Ishikawa (cell line): Measurements from ENCODE around the gene PPP1R9A.

ENCODE experiments used
- CEBPB ChIP-seq: IDR thresholded peaks from 2 replicates; pipeline ENCODE4 v1.6.1; 2012
- CREB1 ChIP-seq: IDR thresholded peaks from 2 replicates; pipeline ENCODE4 v1.6.1; 2012; ENCODE audit warnings: low read depth
- EGR1 ChIP-seq: IDR thresholded peaks from 2 replicates; pipeline ENCODE4 v1.6.1; 2012
- EP300 ChIP-seq: IDR thresholded peaks from 2 replicates; pipeline ENCODE4 v1.6.1; 2012; ENCODE audit warnings: borderline replicate concordance
- FOXM1 ChIP-seq: IDR thresholded peaks from 2 replicates; pipeline ENCODE4 v1.6.1; 2012; ENCODE audit warnings: low read depth, borderline replicate concordance
- MAX ChIP-seq: IDR thresholded peaks from 2 replicates; pipeline ENCODE4 v1.6.1; 2012
- NFIC ChIP-seq: IDR thresholded peaks from 2 replicates; pipeline ENCODE4 v1.6.1; 2012
- RAD21 ChIP-seq: IDR thresholded peaks from 2 replicates; pipeline ENCODE4 v1.6.1; 2012; ENCODE audit warnings: low read depth
- TAF1 ChIP-seq: IDR thresholded peaks from 2 replicates; pipeline ENCODE4 v1.6.1; 2012; ENCODE audit warnings: low read depth, mild to moderate bottlenecking
- TCF12 ChIP-seq: IDR thresholded peaks from 2 replicates; pipeline ENCODE4 v1.6.1; 2012; ENCODE audit warnings: low read depth
- TEAD4 ChIP-seq: IDR thresholded peaks from 2 replicates; pipeline ENCODE4 v1.6.1; 2012
- USF1 ChIP-seq: IDR thresholded peaks from 2 replicates; pipeline ENCODE4 v1.6.1; 2012
- YY1 ChIP-seq: IDR thresholded peaks from 2 replicates; pipeline ENCODE4 v1.6.1; 2012; ENCODE audit warnings: low read depth
- ZBTB7A ChIP-seq: IDR thresholded peaks from 2 replicates; pipeline ENCODE4 v1.6.1; 2012; ENCODE audit warnings: low read depth
- TF ChIP-seq, protein P1 (sequence below): IDR thresholded peaks from 2 replicates; pipeline ENCODE4 v1.6.1; 2012; ENCODE audit warnings: low read depth, mild to moderate bottlenecking

The PPP1R9A gene

DNA sequence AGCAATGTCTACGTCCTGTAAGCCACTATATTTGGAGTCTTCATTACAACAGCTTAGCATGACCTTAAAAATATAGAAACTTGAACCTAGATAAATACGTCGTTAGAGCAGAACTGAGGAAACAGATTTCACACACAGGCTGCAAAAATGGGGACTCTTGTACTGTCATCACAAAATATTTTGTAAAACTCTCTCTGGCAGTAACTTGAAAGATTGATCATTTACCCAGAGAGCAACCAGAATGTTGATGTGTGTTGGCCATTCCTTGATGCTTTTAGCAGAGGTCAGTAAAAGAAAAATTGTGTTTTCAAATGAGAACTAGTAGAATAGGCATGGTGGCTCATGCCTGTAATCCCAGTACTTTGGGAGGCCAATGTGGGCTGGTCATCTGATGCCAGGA is 431.4 kb downstream of the PPP1R9A start:
- TF ChIP-seq USF1 (no peak), FOXM1 (no peak), CEBPB (no peak), NFIC (no peak), EP300 (no peak), MAX (no peak)
- TF ChIP-seq, protein P1, sequence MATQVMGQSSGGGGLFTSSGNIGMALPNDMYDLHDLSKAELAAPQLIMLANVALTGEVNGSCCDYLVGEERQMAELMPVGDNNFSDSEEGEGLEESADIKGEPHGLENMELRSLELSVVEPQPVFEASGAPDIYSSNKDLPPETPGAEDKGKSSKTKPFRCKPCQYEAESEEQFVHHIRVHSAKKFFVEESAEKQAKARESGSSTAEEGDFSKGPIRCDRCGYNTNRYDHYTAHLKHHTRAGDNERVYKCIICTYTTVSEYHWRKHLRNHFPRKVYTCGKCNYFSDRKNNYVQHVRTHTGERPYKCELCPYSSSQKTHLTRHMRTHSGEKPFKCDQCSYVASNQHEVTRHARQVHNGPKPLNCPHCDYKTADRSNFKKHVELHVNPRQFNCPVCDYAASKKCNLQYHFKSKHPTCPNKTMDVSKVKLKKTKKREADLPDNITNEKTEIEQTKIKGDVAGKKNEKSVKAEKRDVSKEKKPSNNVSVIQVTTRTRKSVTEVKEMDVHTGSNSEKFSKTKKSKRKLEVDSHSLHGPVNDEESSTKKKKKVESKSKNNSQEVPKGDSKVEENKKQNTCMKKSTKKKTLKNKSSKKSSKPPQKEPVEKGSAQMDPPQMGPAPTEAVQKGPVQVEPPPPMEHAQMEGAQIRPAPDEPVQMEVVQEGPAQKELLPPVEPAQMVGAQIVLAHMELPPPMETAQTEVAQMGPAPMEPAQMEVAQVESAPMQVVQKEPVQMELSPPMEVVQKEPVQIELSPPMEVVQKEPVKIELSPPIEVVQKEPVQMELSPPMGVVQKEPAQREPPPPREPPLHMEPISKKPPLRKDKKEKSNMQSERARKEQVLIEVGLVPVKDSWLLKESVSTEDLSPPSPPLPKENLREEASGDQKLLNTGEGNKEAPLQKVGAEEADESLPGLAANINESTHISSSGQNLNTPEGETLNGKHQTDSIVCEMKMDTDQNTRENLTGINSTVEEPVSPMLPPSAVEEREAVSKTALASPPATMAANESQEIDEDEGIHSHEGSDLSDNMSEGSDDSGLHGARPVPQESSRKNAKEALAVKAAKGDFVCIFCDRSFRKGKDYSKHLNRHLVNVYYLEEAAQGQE: no peak

GRCh38 chr7:95340491-95340890 is 433.1 kb downstream of the PPP1R9A start:
- no peak for TF ChIP-seq EP300
- no peak for TF ChIP-seq TAF1
- no peak for TF ChIP-seq RAD21
- TF ChIP-seq YY1: no peak
- TF ChIP-seq CEBPB: no peak
- no peak for TF ChIP-seq NFIC
- TF ChIP-seq, protein P1: no peak
- no peak for TF ChIP-seq USF1
- no peak for TF ChIP-seq MAX
- no peak for TF ChIP-seq CREB1
- no peak for TF ChIP-seq ZBTB7A
- TF ChIP-seq TEAD4: no peak
- TF ChIP-seq TCF12: no peak
- TF ChIP-seq FOXM1: no peak
- TF ChIP-seq EGR1: no peak

DNA sequence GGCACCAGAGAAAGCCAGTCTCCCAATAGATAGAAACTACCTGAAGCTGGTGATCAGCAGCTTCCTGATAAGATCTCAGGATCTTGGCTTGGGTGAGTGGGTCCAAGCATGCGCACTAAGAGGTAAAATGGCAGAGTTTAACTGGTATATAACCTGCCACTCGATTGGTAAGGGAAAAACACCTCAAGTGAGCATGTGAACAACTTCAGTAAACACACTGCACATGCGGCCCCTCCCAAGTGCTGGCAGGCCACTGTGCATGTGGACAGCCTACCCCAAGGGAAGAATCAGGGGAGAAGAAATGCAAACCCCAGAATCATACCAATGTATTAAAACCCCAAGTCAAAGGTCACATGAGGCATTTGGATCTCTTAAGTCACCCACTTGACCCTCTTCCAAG is 434.6 kb downstream of the PPP1R9A start:
- TF ChIP-seq NFIC (no peak), RAD21 (no peak), USF1 (no peak), FOXM1 (no peak), TAF1 (no peak), CEBPB (no peak), YY1 (no peak), CREB1 (no peak), TCF12 (no peak), TEAD4 (no peak), ZBTB7A (no peak)
- TF ChIP-seq, protein P1: no peak

DNA sequence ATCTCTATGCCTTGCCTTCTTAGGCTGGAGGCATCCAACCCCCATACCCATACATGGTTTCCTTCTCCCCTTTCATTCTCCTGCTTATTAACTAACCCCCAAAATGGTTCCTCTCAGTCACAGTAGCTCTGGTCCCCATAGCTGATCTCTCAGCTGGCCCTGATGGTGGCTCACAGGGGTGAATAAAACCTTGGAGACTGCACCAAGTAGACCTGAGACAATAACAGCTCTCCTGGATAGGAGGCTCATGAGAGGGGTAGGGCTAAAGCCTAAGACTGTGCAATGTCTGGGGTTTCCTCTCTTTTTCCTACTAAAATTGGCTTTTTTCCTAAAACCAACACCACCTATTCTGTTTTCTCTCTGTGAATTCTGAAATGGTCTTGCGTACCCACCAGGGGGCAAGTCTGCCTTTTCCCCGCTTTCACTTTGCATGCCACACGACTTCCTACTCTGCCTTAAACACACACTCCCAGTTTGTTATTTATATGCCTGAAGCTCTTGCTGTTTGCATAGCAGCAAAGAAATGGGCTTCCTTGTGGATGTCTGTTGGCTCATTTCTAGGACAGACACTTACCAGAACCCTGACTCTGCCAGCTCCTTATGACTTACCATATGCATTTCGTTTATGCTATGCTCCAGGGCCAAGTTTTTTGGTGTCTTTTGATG is 435.4 kb downstream of the PPP1R9A start:
- TF ChIP-seq RAD21 (no peak), TEAD4 (no peak), EP300 (no peak), CEBPB (no peak), CREB1 (no peak), EGR1 (no peak), NFIC (no peak), USF1 (no peak), FOXM1 (no peak), TAF1 (no peak), MAX (no peak), TCF12 (no peak), ZBTB7A (no peak), YY1 (no peak)
- TF ChIP-seq, protein P1: no peak
